HG03520 (cell line): Measurements from ENCODE around the gene CTAGE4.
"Not testable (repeated sequence)": the region's sequence is repeated elsewhere in the genome, so short reads cannot be mapped to it uniquely, and the experiment has no call there.

ENCODE experiments used
- ATAC-seq: cut with Tn5 transposase; IDR thresholded peaks from one replicate; pipeline ENCODE4 v1.9.1; 2021; ENCODE audit warnings: mild to moderate bottlenecking, moderate library complexity; ENCODE audit not compliant: unreplicated experiment

CTAGE4 gene, protein sequence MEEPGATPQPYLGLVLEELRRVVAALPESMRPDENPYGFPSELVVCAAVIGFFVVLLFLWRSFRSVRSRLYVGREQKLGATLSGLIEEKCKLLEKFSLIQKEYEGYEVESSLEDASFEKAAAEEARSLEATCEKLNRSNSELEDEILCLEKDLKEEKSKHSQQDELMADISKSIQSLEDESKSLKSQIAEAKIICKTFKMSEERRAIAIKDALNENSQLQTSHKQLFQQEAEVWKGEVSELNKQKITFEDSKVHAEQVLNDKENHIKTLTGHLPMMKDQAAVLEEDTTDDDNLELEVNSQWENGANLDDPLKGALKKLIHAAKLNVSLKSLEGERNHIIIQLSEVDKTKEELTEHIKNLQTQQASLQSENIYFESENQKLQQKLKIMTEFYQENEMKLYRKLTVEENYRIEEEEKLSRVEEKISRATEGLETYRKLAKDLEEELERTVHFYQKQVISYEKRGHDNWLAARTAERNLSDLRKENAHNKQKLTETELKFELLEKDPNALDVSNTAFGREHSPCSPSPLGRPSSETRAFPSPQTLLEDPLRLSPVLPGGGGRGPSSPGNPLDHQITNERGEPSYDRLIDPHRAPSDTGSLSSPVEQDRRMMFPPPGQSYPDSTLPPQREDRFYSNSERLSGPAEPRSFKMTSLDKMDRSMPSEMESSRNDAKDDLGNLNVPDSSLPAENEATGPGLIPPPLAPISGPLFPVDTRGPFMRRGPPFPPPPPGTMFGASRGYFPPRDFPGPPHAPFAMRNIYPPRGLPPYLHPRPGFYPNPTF

GRCh38 chr7:144183166-144183565 is at the start of gene CTAGE4:
CTAGE4 (plus strand) TSS chr7:144183466; CDS start chr7:144183504, 38 bp downstream.
- ATAC-seq = not testable (repeated sequence)

DNA sequence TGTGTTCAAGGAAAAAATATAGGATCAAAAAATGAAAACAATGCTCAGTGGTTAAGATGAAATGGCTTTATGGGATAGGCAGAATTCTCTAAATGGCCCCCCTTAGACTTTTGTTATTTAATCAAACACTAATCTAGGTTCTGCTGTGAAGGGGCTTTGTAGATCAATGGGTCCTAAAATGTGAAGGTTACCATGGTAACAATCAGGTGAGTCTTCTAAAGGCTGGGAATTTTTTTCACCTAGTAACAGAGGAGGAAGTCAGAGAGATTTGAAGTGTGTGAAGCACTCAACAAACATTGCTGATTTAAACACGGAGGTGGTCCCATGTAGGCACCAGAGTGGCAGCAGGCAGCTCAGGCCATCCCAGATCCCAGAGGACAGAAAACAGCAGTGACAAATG is 49.1 kb upstream of the CTAGE4 start:
- ATAC-seq = no peak

DNA sequence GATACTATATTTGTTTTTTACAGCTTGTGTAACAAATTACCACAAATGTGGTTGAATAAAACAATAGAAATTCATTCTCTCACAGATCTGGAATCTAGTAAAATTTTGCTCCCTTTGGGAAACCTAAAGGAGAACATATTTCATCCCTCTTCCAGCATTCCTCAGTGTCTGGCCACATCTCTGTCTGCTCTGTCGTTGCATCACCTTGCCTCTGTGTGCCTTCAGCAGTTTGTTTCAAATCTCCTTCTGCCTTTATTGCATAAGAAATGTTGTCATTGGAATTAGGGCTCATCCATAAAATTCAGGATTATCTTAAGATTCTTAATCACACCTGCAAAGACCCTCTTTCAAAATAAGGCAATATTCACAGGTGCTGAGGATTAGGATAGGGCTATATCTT is 45.8 kb upstream of the CTAGE4 start:
- no peak for ATAC-seq

DNA sequence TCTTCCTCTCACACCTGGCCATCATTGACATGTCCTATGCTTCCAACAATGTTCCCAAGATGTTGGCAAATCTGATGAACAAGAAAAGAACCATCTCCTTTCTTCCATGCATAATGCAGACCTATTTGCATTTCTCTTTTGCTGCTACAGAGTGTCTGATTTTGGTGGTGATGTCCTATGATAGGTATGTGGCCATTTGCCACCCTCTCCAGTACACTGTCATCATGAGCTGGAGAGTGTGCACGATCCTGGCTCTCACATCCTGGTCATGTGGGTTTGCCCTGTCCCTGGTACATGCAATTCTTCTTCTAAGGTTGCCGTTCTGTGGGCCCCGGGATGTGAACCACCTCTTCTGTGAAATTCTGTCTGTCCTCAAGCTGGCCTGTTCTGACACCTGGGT is 41.1 kb upstream of the CTAGE4 start:
- no peak for ATAC-seq

GRCh38 chr7:144144426-144144825 is 38.8 kb upstream of the CTAGE4 start:
- ATAC-seq = no peak

DNA sequence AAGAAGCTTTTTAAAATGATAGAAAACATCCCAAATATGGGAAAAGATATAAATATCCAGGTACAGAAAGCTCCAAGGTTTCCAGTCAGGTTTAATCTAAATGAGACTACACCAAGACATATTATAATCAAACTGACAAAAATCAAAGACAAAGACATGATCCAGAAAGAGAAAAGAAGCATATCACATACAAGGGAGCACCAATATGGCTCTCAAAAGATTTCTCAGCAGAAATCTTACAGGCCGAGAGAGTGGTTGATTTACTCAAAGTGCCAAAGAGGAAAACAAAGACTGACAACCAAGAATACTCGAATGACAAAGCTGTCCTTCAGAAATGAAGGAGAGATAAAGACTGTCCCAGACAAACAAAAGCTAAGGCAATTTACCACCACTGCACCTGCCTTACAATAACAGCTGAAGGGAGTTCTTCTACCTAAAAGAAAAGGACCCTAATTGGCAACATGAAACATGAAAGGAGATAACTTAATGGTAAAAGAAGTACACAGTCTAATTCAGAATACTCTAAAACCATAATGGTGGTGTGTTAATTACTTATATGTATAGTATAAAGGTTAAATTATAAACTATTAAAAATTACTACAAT is 34.9 kb upstream of the CTAGE4 start:
- ATAC-seq = no peak

GRCh38 chr7:144158861-144159260 is 24.4 kb upstream of the CTAGE4 start:
- no peak for ATAC-seq

- ATAC-seq = no peak
Observed at GRCh38 chr7:144164784-144165183, 18.5 kb upstream of the CTAGE4 start.

- not testable (repeated sequence) for ATAC-seq
Observed at GRCh38 chr7:144171594-144172350, 11.5 kb upstream of the CTAGE4 start.

DNA sequence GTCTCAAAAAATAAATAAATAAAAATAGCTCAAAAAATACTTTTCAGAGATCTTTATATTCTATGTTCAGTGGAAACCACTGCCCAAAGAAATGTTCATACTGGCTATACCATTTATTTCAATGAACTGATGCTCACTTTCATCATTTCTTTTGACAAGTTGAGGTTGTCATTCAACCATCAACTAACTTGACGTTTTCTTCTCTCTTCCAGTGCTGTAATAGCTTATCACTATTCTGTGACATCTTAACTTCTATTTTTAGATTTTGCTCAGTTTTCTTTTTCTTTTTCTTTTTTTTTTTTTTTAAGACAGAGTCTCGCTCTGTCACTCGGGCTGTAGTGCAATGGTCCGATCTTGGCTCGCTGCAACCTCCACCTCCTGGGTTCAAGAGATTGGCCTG is 8.7 kb upstream of the CTAGE4 start:
- no peak for ATAC-seq

DNA sequence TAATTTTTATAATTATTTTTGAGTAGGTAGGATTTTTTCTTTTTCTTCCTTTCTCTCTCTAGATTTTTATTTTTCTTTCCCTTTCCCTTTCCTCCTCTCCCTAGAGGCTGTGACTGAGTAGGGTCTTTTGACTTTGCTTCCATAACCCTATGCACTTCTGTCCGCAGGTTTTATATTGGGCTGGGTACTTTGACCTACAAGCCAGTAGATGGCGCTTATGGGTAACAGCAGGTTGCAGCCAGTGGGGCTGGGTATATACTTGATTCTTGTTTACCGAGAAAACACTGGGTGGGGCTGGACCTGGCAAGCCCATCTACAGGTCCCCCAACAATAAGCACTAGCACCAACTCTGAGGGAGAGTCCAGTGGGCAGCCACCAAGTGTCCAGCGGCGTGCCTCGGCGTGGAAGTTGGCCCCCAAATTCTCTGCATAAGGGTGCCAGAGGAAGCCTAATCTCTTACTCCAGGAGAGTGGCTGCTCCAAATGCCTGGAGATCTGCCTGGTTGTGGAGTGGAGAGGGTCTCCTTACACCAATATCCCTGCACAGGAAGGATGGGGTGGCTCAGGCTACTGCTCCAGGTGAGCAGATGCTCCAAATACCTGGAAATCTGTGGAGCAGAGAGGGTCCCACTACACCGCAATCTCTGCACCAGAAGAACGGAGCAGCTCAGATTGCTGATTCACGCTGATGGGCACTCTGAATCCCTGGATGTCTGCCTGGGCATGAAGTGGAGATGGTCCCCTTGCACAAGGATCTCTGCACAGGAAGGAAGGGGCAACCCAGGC is 4.7 kb upstream of the CTAGE4 start:
- ATAC-seq = peak; percentile 98

- not testable (repeated sequence) for ATAC-seq
Observed at GRCh38 chr7:144179165-144179479, 4.1 kb upstream of the CTAGE4 start.

DNA sequence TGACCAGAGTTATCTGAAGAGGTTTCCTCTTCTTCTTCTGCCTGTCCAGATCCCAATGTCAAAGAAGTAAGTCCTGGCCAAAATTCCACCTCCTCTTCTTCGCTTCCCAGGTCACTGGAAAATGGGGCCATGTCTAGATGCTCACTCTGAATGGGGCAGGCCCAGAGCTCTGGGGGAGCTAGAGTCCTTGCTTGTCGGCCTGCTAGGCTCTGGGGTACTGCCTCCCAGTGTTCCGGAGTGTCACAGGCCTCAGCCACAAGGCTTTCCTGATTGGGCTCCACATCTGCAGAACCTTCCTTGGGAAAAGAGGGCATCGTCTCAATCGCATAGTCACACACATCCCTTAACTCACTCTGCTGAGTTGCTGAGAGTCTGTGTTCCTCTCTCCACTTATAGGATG is 4.6 kb downstream of the CTAGE4 start:
- ATAC-seq = not testable (repeated sequence)

DNA sequence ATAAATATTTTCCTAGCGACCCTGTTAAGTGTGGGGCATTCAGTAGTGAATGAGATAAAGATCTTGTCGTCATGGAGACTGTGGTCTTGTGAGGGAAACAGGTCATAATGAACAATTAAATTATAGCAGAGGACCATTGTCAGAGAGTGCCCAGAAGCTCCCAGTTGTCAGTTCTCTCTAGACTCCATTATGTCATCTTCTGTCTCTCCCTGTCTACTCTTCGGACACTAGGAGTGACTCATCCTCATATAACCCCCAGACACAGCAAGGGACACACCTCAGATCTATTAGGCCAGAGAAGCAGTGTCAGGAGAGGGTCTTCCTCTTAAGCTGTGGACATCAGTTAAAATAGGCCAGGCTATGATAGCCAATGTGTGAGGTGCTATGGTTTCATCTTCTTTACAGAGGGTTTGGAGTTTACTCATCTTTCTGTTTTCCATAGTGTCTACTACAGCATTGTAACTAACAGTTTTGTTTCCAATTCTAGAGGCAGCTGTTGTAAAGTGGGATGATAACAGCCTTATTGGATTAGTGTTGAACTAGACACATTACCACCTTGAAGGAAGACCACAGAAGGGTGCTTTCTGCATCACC is 5.4 kb downstream of the CTAGE4 start:
- ATAC-seq = not testable (repeated sequence)

DNA sequence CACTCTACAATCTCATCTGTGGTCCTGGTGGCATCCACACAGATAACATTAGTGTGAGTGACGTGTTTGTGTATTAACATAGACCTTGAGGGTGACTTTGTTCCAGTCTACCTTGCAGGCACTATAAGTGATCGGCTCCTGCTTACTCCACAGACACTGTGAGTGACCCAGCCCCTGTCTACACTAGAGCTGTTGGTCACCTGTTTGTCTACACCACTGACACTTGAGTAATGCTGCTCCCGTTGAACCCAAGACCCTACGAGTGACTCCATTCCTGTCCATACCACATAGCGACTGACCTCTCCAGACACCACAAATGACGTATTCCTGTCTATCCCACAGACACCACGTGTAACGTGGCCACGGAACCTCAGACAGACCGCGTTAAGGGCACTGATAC is 10.5 kb downstream of the CTAGE4 start:
- ATAC-seq = not testable (repeated sequence)

DNA sequence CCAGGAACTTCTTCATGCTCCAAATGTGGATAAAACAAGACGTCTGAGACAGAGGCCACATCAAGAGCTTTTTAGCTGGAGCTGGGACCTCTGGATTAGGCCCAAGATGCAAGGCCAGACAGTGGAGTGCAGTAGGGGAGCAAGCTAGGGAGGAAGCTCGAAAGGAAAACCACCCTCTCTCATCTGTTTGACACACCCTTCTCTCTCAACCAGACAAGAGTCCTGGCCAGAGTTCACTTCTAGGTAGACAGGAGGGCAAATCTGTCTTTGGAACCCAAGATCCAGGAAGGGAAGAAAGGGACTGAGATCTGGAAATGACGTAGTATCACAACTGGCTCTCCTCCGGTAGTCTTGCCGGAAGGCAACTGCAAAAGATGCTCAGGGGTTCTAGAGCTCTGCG is 11.2 kb downstream of the CTAGE4 start:
- ATAC-seq = not testable (repeated sequence)

DNA sequence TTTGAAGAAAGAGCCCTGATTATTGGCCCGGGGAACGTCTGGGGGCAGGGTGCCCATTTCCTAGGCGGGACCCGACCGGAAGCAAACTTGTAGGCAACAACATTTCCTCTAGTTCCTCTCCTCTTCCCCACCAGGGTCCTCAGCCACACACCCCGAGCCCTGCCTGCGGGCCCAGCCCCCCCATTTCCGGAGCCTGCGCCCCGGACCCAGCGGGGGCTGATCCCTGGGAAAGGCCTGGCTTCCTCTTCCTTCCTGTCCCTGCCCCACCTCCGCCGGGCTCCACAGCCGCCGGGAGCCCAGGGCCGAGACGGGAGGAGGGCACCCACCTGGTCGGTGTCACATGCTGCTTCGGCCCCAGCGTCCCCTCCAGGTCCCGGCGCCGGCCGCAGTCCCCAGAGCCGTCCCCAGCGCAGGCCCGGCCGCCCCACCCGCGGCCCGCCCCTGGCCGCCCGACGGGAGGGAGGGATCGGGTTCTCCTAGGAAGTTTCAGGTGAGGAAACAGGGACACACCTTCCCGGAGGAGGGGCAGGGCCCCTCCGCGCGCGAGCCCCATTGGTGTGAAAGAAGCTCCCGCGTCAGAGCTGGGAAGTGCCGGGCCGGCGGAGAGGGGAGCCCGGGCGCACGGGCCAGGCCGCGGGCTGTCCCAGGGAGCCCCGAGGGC is 12.1 kb downstream of the CTAGE4 start, which contains the start of gene ARHGEF35:
TSS of gene ARHGEF35 (minus strand) at position 622 of the 661 bp plus-strand sequence. CDS start 7,450 bp downstream, outside the sequence.
- ATAC-seq = peak; percentile 66

DNA sequence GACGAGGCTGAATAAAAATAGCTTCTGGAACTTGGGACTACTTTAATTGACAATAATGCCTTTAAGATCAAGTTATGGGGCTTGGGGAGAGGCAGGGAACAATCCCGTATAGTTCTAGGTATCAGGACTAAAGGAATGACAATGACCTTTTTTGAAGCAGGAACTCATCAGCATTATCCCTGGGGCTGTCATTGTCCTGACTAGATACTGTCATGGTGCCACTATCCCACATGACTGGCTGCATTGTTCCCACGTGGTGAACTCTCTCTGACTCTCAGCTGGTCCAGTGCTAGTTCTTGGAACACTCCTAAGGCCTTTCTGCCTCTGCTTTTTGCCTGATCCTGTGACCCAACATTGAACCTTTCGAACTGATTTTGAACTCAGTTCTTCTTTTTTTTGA is 15.7 kb downstream of the CTAGE4 start:
- ATAC-seq = not testable (repeated sequence)

- ATAC-seq = not testable (repeated sequence)
Observed at GRCh38 chr7:144201978-144202377, 18.7 kb downstream of the CTAGE4 start.
